Measurements from ENCODE around the gene STT3B.

Gene STT3B

DNA sequence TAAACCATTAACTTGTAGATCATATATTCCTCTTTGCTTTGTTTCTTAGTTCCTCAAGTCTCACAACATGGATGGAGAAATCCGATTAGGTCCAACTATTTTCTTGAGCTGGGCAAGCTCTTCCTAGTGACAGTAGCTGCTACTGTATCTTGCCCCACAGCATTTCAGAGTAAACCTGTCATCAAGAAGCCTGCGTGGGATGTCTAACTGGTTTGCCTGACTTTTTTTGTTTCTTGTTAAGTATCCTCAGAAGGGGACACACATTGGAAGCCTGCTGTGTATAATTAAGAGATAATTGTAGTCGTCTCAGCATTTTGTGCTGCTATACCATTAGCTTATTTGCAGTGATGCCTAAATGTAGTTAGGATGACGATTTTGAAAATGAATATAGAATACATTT lies 29.3 kb upstream of the STT3B start (continued):
- TF ChIP-seq, protein P1, sequence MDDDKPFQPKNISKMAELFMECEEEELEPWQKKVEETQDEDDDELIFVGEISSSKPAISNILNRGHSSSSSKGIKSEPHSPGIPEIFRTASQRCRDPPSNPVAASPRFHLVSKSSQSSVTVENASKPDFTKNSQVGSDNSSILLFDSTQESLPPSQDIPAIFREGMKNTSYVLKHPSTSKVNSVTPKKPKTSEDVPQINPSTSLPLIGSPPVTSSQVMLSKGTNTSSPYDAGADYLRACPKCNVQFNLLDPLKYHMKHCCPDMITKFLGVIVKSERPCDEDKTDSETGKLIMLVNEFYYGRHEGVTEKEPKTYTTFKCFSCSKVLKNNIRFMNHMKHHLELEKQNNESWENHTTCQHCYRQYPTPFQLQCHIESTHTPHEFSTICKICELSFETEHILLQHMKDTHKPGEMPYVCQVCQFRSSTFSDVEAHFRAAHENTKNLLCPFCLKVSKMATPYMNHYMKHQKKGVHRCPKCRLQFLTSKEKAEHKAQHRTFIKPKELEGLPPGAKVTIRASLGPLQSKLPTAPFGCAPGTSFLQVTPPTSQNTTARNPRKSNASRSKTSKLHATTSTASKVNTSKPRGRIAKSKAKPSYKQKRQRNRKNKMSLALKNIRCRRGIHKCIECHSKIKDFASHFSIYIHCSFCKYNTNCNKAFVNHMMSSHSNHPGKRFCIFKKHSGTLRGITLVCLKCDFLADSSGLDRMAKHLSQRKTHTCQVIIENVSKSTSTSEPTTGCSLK (tag by site-specific recombination; IDR thresholded peaks at IDR 0.05), result no peak

DNA sequence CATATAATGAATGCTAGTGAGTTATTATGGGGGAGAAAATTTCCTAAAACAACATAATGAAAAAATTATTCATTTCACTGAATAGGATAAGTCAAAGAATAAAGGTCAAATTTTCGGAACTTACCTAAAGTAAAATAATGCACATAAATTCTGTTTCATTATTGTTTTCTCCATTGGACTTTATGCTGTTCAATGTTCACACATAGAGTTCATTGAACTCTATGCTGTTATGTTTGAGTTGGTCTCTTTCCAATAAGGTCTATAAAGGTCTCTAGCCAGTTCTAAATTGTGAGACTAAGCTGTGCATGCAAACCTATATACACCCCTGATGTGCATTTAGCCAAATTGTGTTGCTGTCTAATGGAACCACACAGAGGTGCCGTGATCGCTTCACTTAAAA lies 28.5 kb upstream of the STT3B start:
- Histone ChIP-seq H3K36me3 (ENCODE audit: control insufficient read depth in 2 of 2, insufficient read depth in 1 of 2, low read length in 2 of 2) (no peaks in the 10 kb centered on the region), H3K27ac (ENCODE audit: extremely low read depth, low read depth, low read length) (no peak overlapping the region), H3K4me1 (ENCODE audit: control insufficient read depth, insufficient read depth, low read length) (no peaks in the 10 kb centered on the region), H3K4me3 (ENCODE audit: low read depth, low read length) (no peak overlapping the region), H3K9me3 (ENCODE audit: control insufficient read depth, insufficient read depth, low read depth, low read length) (no peaks in the 10 kb centered on the region)
- ChIA-PET POLR2A (no interaction called here), CTCF (interaction anchor here (0.6 kb wide), 1 partner anchor 36 kb away, joined by 3 read pairs; no protein-coding TSS in a partner anchor)
- TF ChIP-seq, protein P2, sequence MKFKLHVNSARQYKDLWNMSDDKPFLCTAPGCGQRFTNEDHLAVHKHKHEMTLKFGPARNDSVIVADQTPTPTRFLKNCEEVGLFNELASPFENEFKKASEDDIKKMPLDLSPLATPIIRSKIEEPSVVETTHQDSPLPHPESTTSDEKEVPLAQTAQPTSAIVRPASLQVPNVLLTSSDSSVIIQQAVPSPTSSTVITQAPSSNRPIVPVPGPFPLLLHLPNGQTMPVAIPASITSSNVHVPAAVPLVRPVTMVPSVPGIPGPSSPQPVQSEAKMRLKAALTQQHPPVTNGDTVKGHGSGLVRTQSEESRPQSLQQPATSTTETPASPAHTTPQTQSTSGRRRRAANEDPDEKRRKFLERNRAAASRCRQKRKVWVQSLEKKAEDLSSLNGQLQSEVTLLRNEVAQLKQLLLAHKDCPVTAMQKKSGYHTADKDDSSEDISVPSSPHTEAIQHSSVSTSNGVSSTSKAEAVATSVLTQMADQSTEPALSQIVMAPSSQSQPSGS (tag by site-specific recombination; IDR thresholded peaks at IDR 0.05; ENCODE audit: low read depth), result no peak
- TF ChIP-seq ZNF792 (tag by site-specific recombination; IDR thresholded peaks at IDR 0.05), result no peak
- no peak for TF ChIP-seq ZNF677 (tag by site-specific recombination; IDR thresholded peaks at IDR 0.05)
- TF ChIP-seq ZNF184 (tag by site-specific recombination; IDR thresholded peaks at IDR 0.05), result no peak
- TF ChIP-seq SETDB1 (IDR thresholded peaks at IDR 0.05; ENCODE audit: insufficient read length, low read length), result no peak
- no peak for TF ChIP-seq PRDM1 (tag by site-specific recombination; IDR thresholded peaks at IDR 0.05)
- no peak for TF ChIP-seq ZNF623 (tag by site-specific recombination; IDR thresholded peaks at IDR 0.05)
- TF ChIP-seq ZNF791 (tag by site-specific recombination; IDR thresholded peaks at IDR 0.05), result no peak
- no peak for TF ChIP-seq ZNF549 (tag by site-specific recombination; IDR thresholded peaks at IDR 0.05)
- no peak for TF ChIP-seq ZBTB48 (tag by site-specific recombination; IDR thresholded peaks at IDR 0.05)
- no peak for TF ChIP-seq ZNF292 (tag by site-specific recombination; IDR thresholded peaks at IDR 0.05; ENCODE audit: borderline replicate concordance, low read depth)
- TF ChIP-seq, protein P3, sequence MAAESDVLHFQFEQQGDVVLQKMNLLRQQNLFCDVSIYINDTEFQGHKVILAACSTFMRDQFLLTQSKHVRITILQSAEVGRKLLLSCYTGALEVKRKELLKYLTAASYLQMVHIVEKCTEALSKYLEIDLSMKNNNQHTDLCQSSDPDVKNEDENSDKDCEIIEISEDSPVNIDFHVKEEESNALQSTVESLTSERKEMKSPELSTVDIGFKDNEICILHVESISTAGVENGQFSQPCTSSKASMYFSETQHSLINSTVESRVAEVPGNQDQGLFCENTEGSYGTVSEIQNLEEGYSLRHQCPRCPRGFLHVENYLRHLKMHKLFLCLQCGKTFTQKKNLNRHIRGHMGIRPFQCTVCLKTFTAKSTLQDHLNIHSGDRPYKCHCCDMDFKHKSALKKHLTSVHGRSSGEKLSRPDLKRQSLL (tag by site-specific recombination; IDR thresholded peaks at IDR 0.05), result no peak
- TF ChIP-seq ZNF830 (tag by site-specific recombination; IDR thresholded peaks at IDR 0.05; ENCODE audit: low read depth), result no peak
- no peak for TF ChIP-seq ZNF555 (tag by site-specific recombination; conservative IDR thresholded peaks at IDR 0.05)
- no peak for TF ChIP-seq ZNF114 (tag by site-specific recombination; IDR thresholded peaks at IDR 0.05)
- TF ChIP-seq, protein P4, sequence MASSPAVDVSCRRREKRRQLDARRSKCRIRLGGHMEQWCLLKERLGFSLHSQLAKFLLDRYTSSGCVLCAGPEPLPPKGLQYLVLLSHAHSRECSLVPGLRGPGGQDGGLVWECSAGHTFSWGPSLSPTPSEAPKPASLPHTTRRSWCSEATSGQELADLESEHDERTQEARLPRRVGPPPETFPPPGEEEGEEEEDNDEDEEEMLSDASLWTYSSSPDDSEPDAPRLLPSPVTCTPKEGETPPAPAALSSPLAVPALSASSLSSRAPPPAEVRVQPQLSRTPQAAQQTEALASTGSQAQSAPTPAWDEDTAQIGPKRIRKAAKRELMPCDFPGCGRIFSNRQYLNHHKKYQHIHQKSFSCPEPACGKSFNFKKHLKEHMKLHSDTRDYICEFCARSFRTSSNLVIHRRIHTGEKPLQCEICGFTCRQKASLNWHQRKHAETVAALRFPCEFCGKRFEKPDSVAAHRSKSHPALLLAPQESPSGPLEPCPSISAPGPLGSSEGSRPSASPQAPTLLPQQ (tag by site-specific recombination; IDR thresholded peaks at IDR 0.05), result no peak
- TF ChIP-seq ZNF501 (tag by site-specific recombination; IDR thresholded peaks at IDR 0.05), result no peak
- no peak for TF ChIP-seq ZNF423 (tag by site-specific recombination; IDR thresholded peaks at IDR 0.05)
- no peak for TF ChIP-seq ZNF239 (tag by site-specific recombination; IDR thresholded peaks at IDR 0.05)

Measured in HEK293 (cell line).